Heart left ventricle (tissue), 16 donors: ENCODE measurements around the gene ARHGAP15. TPM values are rescaled to one million over a fixed set of nuclear protein-coding genes. Genes with fewer than 3 reads are reported as not detected.

Experiments
- ATAC-seq, 4 donors: fragments of 200-7000 bp; cut with Tn5 transposase; one replicate each; pipeline ENCODE4 v1.9.1; 2020 to 2022; ENCODE audit warnings: moderate library complexity in 4 of 4, mild to moderate bottlenecking in 3 of 4, moderate number of reproducible peaks in 1 of 4
- DNase-seq, 5 donors: peaks; one replicate each; pipeline ENCODE4 v3.0.0-alpha.2; 2020
- H3K27ac ChIP-seq, 12 donors: fragments of 200-600 bp; sonication (generic) in 4 of 12; one replicate each; pipeline versions ENCODE4 v1.5.0 to v1.8.0; 2016 to 2022; ENCODE audit warnings: mild to moderate bottlenecking in 2 of 12
- H3K27me3 ChIP-seq, 9 donors: fragments of 200-600 bp; sonication (generic) in 2 of 9; one replicate each; pipeline versions ENCODE4 v1.5.1 to v1.8.0; 2016 to 2022; ENCODE audit warnings: mild to moderate bottlenecking in 3 of 9
- H3K36me3 ChIP-seq, 9 donors: fragments of 200-600 bp; sonication (generic) in 2 of 9; one replicate each; pipeline versions ENCODE4 v1.5.0 to v1.8.0; 2018 to 2022; ENCODE audit warnings: mild to moderate bottlenecking in 2 of 9
- H3K4me1 ChIP-seq, 12 donors: fragments of 200-600 bp; sonication (generic) in 4 of 12; one replicate each; pipeline versions ENCODE4 v1.5.0 to v1.8.0; 2016 to 2022; ENCODE audit warnings: mild to moderate bottlenecking in 3 of 12
- H3K4me3 ChIP-seq, 12 donors: fragments of 200-600 bp; sonication (generic) in 4 of 12; one replicate each; pipeline versions ENCODE4 v1.5.0 to v1.8.0; 2017 to 2022; ENCODE audit warnings: mild to moderate bottlenecking in 9 of 12, moderate library complexity in 4 of 12
- H3K9me3 ChIP-seq, 12 donors: fragments of 200-600 bp; sonication (generic) in 4 of 12; one replicate each; pipeline versions ENCODE4 v1.5.0 to v1.8.0; 2016 to 2022; ENCODE audit warnings: mild to moderate bottlenecking in 1 of 12
- CTCF ChIP-seq, 12 donors: fragments of 200-600 bp; sonication (generic) in 4 of 12; IDR thresholded peaks; one replicate each; pipeline versions ENCODE4 v1.5.0 to v1.8.0; 2018 to 2022; ENCODE audit warnings: antibody characterized with exemption in 12 of 12, mild to moderate bottlenecking in 5 of 12
- POLR2A ChIP-seq, 2 donors: fragments of 450-650 bp; IDR thresholded peaks; one replicate each; pipeline ENCODE4 v1.6.1; 2017; ENCODE audit warnings: antibody characterized with exemption in 2 of 2, mild to moderate bottlenecking in 2 of 2, moderate library complexity in 2 of 2
- WGBS, 4 donors: extraction: QIAGEN DNeasy Blood & Tissue Kit in 2 of 4; methylation state at CpG; one replicate each; pipeline versions ENCODE4 v1.1.5 to v1.1.7; 2013 to 2018; 5-methylcytosine and 5-hydroxymethylcytosine counted together
- intact Hi-C, 10 donors: fragments of 100-400 bp; cut with DNase I; formaldehyde crosslinking; loops; one replicate each; pipeline versions ENCODE4 v1.11.1 to v1.14.2; 2022
- polyA plus RNA-seq, 2 donors: library from polyadenylated mRNA; stranded (reverse); fragments of 200-250 nt; gene quantifications; one replicate each; pipeline ENCODE4 v1.2.3, GENCODE V29; 2013
- total RNA-seq, 9 donors: library from RNA; depleted of rRNA in 2 of 9; stranded (reverse); fragments of >200 nt in 2 of 9; fragmentation: NEBNext Ultra II Directional in 3 of 9; extraction: Animal tissue kit (Norgen Biotek cat#: 25700) in 3 of 9; gene quantifications; one replicate each; pipeline versions ENCODE4 v1.1.0 to v1.2.4, GENCODE V29; 2016 to 2023
- donor health status: ischemic (EF 13 %, LVEDD 7.1; RV severe dilation, severe dysfunction).
- donor health status: healthy with polysubstance abuse.
- donor health status: DM: no; HTN: yes; CAD: no.
- donor health status: DM: no; HTN: no; CAD: no.
- donor health status: ischemic (EF 25% LVEDD 6.9; RV normal size, moderate dysfunction).
- donor health status: ischemic (EF 25% LVEDD 5.7; RV mildly dilated, moderate dysfunction).
- donor health status: healthy.
- donor health status: DM: yes; HTN: yes; CAD: no.
- donor health status: ischemic (EF 35%, LVEDD 5.7; RV mildly dilated, moderate dysfunction).
- donor health status: nonischemic (EF 11% LVEDD 7.7; RV severe dilation, severe dysfunction).
- donor health status: DM: yes; HTN: yes; CAD: no.
- donor health status: PGD.
- donor health status: ischemic (EF 29% LVEDD 5.4; RV normal size, mild dysfunction).
- donor health status: nonischemic (EF 23%, LVEDD 6.1; RV moderate dilation, normal function).

ARHGAP15 gene
- total and polyA plus RNA-seq, 11 donors = 1.3 to 8.7 (median 3.3) TPM

DNA sequence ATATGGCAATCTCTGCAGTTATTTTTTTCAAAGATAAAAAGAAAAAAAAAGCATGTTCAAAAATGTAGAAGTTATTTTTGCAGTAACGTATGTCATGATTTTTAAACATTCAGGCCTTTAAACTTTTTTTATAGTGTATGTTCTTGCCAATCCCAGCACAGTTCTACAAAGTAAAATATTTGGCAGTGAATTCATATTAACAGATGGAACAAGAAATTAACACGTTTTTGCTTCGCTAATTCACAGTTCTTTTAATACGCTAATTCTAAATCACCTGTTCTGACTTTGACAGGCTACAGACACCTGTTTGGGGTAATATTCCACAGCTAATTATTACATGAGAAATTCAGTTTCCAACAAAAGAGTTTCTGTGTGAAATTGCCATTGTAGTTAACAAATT lies 183.2 kb downstream of the ARHGAP15 start:
- no peaks in the 10 kb centered on the region for H3K27me3 ChIP-seq
- H3K36me3 ChIP-seq = no peaks in the 10 kb centered on the region
- TF ChIP-seq CTCF (IDR thresholded peaks at IDR 0.05) (no peak), POLR2A (IDR thresholded peaks at IDR 0.05) (no peak)
- no peaks in the 10 kb centered on the region for H3K4me1 ChIP-seq
- no peaks in the 10 kb centered on the region for H3K9me3 ChIP-seq
- DNase-seq (no peak), ATAC-seq (no peak)
- 86 to 91% (median 86%) methylated on average over 4 of the region's 4 CpGs for WGBS, 4 donors
- no peak overlapping the region for H3K4me3 ChIP-seq
- no peak overlapping the region for H3K27ac ChIP-seq
- intact Hi-C loops = no loop called here

- intact Hi-C loops = no loop called here
- Histone ChIP-seq H3K27me3 (no peaks in the 10 kb centered on the region), H3K4me3 (no peak overlapping the region), H3K9me3 (no peaks in the 10 kb centered on the region), H3K4me1 (no peaks in the 10 kb centered on the region), H3K27ac (no peak overlapping the region), H3K36me3 (no peaks in the 10 kb centered on the region)
- WGBS, 4 donors = 80 to 91% (median 86%) methylated on average over 2 of the region's 2 CpGs
- no peak for DNase-seq
- TF ChIP-seq CTCF (IDR thresholded peaks at IDR 0.05) (no peak), POLR2A (IDR thresholded peaks at IDR 0.05) (no peak)
- no peak for ATAC-seq
Observed at GRCh38 chr2:143313861-143314260, 184.6 kb downstream of the ARHGAP15 start.

DNA sequence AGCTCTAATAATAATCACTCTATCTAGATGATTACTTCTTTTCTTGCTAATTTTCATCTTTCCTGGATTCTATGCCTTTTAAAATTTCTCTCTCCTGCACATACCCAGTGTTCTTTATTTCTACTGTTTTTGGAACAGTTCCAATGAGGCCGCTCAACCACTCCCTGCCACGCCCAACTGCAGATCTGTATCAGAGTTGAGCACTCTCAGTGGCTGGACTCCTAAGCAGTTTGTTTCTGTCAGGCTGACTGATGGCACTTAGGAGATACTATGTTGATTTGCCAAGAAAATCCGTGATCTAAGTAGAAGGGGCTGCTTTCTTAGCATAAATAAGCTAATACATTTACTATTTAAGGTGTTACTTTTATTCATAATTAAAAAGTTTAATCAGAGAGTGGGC lies 192.8 kb downstream of the ARHGAP15 start:
- Histone ChIP-seq H3K4me1 (no peaks in the 10 kb centered on the region), H3K9me3 (no peaks in the 10 kb centered on the region), H3K36me3 (no peaks in the 10 kb centered on the region), H3K27ac (no peak overlapping the region), H3K4me3 (no peak overlapping the region), H3K27me3 (no peaks in the 10 kb centered on the region)
- DNase-seq = no peak
- no peak for ATAC-seq
- intact Hi-C loops = no loop called here
- TF ChIP-seq CTCF (IDR thresholded peaks at IDR 0.05) (no peak), POLR2A (IDR thresholded peaks at IDR 0.05) (no peak)
- 58 to 77% (median 72%) methylated on average over 3 of the region's 3 CpGs for WGBS, 4 donors

- Histone ChIP-seq H3K4me3 (no peak overlapping the region), H3K27ac (no peak overlapping the region), H3K4me1 (no peaks in the 10 kb centered on the region), H3K27me3 (no peaks in the 10 kb centered on the region), H3K36me3 (no peaks in the 10 kb centered on the region), H3K9me3 (no peaks in the 10 kb centered on the region)
- 90 to 94% (median 91%) methylated on average over 2 of the region's 2 CpGs for WGBS, 4 donors
- no peak for ATAC-seq
- DNase-seq = no peak
- intact Hi-C loops = no loop called here
- no peak for TF ChIP-seq POLR2A (IDR thresholded peaks at IDR 0.05)
- TF ChIP-seq CTCF (IDR thresholded peaks at IDR 0.05) = no peak
Observed at GRCh38 chr2:143329288-143329687, 200.1 kb downstream of the ARHGAP15 start.
